HG02610 (cell line): Measurements from ENCODE around the gene RND3.

Source experiments
- ATAC-seq: cut with Tn5 transposase; IDR thresholded peaks from one replicate; pipeline ENCODE4 v1.9.1; 2021; ENCODE audit warnings: mild to moderate bottlenecking, moderate library complexity; ENCODE audit not compliant: unreplicated experiment

The RND3 gene

DNA sequence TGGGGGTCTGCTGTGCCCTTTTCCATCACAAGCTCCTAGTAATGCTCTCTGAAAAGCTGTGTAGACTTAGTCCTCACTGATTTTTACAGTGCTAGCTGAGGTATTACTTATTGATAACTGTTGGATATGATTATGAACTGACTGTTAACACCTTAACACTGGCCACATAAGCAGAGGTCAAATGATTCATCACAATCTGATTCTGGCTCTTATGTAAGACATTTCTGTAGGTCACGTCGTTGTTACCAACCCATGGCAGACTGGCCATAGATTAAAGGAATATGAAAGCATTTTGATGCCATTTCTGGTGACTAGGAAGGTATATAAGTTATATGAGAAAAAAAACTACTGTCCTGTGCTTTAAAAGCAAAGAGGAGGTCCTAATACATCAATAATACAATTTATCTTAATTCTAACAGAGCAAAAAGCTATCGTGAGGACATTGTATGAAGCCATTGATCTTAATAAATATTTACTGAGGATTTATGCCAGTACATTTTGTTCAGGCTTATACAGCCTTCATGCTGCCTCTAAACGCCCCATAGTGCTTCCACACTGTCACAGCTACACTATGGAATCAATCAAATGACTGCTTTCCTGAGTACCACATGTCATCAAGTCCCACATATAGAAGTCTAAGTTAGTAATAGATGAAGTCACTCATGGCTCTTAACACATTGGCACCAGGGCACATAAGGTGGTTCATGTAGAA is 6.9 kb upstream of the RND3 start:
- ATAC-seq: no peak

DNA sequence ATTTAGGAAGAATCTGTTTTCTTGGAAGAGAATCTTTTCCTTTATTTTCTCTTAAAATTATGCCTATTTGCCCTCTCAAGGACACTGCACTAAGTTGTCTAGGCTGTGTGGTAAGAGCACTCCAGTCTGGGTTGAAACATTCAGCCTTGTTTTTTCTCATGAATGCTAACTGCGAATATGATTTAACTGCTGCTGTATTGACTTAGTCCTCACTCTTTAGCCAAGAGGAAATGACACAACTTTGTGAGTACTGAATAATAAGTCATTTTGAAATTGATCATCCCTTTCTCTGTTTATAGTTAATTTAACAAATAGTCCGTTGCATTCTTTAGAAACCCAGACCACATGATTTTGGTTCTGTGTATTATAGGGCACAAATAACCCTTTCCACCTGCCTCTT is 4.5 kb upstream of the RND3 start:
- ATAC-seq: no peak

DNA sequence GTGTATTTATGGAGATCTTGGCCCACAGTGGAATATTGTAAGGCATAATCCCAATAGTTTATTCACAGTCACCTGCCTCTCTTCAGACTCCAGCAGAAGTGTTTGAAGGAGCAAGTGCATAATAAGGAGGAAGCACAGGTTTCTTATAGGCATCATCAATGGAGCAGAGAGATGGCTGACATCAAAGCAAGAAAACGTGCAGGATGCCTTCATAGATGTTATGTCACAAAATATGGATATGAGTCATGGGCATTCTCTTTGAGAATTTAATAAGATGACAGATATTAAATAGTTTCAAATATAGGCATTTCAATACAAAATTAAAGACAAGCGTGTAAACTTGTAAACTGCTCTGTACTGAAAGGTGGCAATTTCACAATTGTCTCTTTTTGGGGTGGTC is 4.0 kb upstream of the RND3 start:
- no peak for ATAC-seq

DNA sequence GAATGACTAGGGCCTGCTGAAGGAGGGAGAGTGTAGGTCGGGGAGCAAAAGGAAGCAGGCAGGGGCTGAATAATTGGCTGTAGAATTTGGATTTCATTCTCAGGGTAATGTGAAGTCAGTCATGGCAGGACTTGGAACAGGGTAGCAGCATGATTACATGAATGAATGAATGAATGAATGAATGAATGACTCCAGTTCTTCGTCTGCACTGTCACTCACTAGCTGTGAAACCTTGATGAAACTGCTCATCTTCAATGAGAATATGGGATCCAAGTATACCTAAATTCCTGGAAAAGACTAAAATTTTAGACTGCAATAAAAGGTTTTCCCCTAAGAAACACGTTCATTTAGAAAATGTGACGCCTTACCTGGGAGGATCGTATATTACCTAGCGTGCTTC is 3.0 kb upstream of the RND3 start:
- no peak for ATAC-seq

DNA sequence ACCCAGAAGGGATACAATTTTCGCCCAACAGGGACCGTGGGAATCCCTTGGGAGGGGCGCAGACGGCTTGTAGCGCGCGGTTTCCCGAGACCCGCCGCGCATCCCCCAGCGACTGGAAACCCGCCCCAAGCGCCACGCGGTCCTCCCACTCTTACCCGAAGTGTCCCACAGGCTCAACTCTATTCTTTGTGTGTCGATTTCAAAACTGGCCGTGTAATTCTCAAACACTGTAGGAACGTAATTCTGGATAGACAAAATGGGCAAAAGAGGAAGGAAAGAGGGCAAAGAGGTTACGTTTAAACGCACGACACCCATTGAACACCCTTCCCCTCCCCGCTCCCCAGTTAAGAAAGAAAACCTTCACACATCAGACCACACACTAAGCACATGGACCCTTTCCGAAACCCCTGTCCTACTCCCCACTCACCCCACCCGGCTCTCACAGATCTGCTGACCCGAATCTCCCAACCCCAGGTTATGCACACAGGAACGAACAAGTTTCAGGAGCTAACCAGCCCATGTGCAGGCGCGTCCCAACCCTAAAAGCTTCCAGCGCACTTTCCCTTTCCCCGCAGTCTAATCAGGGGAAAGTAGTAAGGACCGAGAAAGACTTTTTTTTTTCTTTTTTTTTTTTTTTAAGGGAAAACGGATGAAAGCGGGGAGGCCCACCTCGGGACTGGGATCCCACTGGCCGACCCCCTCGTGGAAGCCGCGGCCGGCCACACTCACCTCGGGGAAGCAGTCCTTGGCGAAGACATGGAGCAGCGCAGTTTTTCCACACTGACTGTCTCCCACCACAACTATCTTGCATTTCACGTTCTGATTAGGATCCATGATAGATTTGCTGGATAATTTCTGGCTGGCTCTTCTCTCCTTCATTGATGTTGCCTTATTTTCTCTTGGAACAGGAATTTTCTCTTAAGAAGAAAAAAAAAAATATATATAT is 655 bp downstream of the RND3 start:
- ATAC-seq: no peak

DNA sequence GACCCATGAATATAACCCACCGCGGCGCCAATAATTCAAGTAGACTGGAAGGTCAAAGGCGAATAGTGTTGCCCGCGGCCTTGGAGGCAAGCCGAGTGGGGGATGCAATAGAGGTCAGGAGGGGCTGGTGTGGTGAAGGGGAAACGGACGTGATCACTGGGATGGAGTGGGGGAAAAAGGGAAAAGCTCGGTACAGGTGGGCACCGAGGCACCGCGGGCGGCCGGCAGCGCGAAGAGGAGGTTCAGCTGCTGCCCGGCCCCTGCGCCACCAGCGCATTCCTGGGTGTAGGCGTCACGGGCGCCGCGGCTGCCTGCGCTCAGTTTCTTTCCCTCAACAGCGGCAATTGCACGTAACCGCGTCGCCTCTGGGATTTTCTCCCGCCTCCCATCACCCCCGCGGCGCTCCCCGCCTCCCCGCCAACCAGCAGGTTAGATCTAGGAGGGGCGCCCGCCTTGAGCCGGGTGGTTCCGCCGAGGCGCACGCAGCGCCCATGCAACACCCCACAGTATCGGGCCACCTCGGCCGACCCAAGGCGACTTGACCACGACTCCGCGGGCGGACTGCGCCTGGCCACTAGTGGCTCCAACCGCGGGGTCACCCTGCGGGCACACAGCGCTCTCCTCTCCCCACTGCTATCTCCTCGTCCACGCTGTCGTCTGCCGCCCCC is 1.5 kb downstream of the RND3 start:
- ATAC-seq: no peak

DNA sequence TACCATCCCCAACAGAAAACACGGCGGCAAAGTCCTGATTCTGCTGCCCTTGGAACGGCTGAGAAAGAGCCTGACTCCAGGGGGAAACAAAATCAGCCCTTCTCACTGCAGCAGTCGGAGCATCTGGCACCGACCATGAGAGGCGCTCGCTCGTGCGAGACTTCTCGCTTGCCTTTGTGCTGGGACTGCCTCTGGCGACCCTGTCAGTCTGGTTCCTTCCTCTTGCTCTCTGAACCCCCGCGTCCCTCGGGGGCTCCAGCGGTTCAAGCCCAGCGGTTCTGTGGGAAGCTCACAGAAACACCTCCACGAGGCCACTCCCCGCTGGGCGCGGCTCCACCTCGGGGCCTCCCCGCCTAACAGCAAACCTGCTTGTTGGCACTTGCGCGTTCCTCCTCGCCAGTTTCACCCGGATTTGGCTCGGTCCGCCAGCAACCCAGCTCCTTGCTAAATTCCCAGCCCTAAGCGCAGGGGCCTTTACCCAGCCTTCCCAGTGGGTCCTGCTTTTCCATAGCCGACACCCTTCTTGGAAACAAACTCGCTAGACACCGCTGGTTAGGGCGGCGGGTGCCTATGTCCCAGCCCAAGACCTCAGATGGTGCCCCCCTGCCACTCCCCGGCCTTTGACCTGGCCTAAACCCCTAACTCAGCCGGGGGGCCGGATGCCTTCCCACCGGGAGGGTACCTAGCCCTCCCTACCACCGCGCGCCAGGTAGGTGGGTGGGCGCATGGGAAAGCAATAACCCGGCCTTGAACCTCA is 2.2 kb downstream of the RND3 start:
- no peak for ATAC-seq

DNA sequence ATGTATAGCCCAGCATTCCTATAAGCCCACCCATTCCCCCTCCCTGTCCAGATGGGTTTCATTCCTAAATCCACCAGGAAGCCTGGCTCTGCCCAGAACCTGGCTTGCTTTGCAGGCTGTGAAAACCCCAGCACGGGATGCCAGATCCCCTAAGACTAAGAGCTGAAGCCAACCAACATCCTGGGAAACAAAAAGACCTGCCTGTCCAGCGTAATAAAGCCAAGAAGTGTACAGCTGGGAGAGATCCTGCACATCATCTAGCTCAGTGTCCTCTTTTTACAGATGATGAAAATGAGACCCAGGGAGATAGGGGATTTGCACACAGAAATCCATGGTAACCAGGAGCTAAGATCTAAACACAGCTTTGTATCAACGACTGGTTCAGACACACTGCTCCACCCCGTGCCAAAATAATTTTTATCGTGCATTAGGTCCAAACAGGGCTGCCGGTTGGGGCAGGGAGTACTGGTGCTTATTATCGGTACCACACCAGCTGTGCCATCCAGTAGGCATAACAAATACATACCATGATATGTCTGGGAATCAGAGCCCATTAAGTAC is 2.9 kb downstream of the RND3 start:
- ATAC-seq: no peak

DNA sequence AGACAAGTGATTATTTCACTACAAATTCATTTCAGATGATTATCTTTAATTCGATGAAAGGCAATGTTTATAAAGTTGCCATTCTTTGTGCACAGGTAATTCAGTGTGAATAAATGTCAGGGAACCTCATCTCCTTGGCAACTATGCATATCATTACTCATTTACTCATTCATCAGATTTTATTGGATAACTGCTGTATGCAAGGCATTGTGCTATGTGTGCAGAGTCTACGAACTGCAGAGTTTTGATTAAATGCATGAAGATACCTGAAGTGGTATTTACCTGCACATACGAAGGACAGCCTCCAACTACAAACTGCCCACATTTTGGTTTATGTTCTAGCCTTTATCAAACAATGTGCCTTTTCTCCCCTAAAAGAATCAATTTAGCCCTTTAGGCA is 3.5 kb downstream of the RND3 start:
- no peak for ATAC-seq

DNA sequence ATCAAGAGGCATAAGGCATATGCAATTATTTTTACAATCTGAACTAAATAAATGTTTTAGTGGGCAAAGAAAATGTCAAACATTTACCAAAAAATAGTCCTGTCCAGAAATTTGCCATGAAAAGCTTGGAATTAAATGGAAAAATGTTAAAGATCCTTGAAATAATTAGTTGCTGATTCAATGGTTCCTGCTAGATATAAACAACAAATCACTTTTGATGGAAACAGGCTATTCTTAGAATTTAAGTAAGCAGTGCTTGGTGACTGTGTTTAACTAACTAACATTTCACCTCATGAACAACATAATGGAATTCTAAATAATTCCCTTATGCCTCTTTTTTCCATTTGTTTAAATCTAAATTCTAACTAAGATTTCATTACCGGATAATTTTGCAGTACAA is 3.9 kb downstream of the RND3 start:
- ATAC-seq: no peak

DNA sequence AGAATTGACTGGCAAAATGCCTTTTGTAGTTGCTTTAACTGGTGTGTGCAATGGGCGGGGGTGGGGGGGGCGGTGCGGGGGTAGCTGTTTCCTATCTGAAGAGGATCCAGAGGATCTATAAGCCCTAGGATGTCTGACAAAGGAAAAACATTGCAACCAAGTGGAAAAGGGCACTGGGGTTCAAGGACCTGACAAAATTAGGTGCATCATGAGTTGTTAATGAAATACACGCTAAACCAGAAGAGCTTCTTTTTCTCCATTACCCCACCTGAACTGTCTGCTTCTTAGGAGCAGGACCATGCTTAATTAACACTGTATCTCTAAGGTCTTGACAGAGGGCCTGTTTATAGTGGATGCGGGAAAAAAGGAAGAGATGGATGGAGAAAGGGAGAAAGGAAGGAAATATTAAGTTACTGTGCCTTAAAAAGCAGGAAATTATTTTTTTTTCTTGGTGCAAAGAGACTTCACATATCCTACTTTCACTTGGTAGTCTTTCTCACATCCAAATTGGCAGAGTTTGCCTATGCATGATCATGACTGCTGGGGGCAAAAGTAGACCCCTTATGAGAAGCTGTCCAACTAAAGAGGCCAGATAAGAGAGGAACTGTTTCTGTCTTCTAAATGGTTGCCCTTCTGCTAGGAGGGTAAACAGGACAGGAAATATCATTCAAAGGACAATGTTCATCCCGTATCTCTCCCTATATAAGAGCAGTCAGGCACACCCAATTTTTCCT is 4.6 kb downstream of the RND3 start:
- no peak for ATAC-seq

DNA sequence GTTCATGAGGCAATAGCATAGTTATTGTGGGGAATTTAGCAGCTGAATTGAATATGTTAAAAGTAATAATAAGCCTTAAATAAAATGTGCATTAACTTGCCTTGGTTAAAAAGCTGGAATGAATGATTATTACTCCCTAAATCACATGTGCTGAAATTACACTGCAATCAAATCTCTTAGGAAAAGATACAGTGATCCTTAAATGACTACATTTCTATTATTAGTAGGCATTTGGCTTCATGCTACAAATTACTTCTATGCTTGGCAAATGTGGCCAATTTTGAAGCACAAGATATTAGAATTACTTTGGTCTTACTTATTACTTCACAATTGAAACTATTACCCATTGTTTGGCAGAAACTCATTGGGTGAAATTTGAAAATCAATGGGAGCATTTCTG is 5.4 kb downstream of the RND3 start:
- ATAC-seq: no peak

DNA sequence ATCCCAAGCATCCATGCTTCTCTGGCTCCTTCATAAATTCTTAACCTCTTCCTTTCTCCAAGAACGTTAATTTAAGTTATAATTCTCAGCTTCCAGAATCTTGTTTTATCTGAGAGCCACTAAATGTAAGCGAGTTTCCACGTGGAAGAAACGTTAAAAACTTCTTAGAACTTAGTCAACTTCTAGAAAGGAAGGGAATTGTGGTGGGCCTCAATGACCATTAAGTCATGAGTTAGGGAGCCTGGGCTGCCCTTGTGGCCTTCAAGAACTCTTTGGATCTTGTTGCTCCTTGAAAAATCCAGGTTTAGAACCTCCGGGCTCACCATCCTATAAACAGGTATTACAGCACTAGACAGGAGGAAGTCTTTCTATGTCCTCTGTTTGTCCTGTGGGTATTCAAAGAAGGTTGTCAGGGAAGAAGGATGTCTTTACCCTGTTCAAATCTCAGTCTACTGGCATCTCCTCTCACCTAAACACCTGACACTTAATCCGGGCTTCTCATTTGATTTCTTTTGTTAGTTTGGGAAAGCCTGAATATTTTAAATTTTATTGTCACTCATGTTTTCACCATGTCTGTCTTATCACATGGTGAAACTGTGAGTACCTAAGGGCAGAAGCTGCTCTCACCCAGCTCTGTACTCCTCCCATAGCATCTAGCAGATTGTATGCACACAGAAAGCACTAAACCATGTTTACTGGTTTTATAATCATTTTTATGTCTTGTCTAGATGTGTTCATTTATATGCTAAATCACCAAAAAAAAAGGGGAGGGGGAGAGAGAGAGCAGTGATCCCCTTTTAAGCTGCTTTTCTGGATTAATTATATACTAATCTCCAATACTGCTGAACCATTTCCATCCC is 6.3 kb downstream of the RND3 start:
- no peak for ATAC-seq

DNA sequence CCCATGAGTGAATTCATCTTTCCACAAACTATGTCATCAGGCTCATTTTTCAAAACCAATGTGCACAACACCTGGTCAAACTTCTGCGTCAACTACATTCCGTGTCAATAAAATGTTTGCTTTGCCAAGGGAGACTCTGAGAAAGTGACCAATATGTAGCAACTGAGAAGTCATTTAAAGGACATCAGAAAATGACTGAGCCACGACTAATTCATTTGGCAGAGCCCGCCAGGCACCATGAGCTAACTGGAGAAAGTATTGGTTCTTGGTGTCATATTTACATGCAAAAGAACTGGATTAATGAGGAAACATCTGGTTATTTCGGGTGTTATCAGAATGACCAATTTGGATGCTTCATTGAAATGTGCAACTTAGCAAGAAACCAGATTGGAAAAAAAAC is 7.2 kb downstream of the RND3 start:
- no peak for ATAC-seq

DNA sequence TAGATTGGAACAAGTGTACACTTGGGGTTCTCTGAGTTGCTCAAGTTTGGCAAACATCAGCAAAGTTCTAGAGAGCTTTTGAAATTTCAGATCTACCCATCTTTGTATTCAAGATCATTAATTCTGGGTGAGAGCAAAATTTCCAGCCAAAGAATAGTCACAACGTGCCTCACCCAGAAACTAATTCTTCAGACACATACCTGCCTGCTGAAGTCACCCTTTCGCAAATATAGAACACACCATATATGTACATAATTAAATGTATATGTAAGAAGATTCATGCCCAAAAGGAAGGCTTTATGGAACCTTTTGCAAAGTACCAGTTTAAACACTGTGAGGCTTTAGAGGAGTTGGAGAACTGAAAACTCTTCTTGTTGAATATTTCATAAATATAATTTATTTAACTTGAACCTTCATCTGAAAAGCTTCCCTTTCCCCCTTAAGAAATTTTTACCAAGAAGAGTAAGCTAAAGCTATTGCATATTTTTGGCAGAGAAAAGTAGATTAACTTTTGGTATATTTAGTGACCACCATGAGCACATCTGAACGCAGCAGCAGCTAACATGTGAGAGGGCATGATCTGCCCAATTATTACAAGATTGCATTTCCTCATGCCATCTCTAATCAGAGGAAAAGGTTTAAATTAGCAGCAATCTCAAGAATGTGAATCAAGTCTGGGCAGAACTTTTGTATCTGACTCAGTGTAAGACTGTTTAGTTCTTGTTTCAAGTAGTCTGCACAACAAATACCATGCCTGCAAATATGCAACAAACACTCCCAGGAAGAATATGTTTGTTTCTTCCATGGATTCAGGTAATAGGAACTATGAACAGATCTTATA is 8.2 kb downstream of the RND3 start:
- no peak for ATAC-seq

DNA sequence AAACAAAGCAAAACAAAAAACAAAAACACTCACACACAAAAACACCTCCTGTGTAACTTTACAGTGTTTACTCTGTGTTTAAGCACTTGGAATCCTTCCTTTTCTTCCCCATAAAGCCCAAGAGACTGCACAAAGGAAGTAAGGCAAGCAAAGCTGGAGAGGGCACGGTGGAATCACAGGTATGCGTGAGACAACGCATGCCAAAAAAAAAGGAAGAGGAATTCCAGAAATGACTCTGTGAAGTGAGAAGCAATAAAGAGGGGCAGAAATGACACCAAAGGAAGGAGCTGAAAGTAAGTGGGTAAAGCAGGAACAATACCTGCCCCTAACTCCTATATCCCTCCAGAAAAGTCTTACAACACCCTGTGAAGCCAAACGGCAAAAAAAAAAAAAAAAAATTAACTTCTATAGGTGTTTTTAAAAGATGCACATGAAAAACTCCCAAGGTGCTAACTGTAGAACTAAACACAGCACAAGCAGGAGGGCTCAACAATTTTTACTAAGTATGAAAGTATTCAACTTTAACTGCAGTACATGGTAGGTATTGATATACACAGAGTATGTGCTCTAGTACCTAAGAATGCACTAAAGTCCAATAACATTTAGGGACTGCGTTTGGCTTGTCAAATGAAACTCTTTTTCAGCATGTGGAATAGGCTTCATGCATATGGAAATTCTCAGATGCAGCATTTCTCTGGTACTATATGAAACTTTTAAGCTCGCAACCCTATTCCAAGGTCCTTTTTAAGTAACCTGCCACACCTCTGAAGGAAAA is 9.1 kb downstream of the RND3 start:
- no peak for ATAC-seq

DNA sequence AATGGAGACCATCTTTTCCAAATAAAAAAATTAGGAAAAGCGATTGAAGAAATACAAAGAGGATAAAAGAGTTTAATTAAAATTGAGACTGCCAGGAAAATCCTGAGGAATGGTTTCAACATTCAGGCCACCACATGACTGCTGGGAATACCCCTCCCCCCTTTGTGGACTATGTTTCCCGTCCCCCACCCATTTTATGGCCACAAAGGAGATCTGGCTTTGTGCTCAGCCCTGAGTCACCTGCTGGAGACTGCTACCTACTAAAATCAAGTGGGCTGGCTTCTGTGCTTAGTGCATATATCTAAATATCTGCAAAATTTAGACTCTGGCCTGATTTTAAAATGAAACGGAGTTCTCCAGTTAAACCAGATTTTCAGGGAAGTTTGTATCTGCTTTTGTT is 10.1 kb downstream of the RND3 start:
- no peak for ATAC-seq
